HFF-Myc (cell line): ENCODE data around the gene SLC2A13.

Source experiments
- DNase-seq: peaks from one replicate; pipeline ENCODE4 v3.0.0-alpha.2; 2011; ENCODE audit warnings: low read depth; ENCODE audit errors: extremely low read depth
- H3K4me3 ChIP-seq: replicated peaks from 2 replicates; pipeline ENCODE4 v1.5.1; 2011; ENCODE audit warnings: low read depth, mild to moderate bottlenecking, control low read depth, low read length
- TF ChIP-seq, protein P1 (sequence below): IDR thresholded peaks from 2 replicates; pipeline ENCODE4 v1.5.1; 2012; ENCODE audit warnings: mild to moderate bottlenecking, low read depth, low read length, control low read depth; ENCODE audit errors: missing control alignments

The SLC2A13 gene

GRCh38 chr12:39846971-39847650 is 258.8 kb downstream of the SLC2A13 start:
- H3K4me3 ChIP-seq: no peak overlapping the region
- DNase-seq: peak; percentile 42
- TF ChIP-seq, protein P1, sequence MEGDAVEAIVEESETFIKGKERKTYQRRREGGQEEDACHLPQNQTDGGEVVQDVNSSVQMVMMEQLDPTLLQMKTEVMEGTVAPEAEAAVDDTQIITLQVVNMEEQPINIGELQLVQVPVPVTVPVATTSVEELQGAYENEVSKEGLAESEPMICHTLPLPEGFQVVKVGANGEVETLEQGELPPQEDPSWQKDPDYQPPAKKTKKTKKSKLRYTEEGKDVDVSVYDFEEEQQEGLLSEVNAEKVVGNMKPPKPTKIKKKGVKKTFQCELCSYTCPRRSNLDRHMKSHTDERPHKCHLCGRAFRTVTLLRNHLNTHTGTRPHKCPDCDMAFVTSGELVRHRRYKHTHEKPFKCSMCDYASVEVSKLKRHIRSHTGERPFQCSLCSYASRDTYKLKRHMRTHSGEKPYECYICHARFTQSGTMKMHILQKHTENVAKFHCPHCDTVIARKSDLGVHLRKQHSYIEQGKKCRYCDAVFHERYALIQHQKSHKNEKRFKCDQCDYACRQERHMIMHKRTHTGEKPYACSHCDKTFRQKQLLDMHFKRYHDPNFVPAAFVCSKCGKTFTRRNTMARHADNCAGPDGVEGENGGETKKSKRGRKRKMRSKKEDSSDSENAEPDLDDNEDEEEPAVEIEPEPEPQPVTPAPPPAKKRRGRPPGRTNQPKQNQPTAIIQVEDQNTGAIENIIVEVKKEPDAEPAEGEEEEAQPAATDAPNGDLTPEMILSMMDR: no peak

GRCh38 chr12:39846304-39846703 is 259.6 kb downstream of the SLC2A13 start:
- TF ChIP-seq, protein P1: no peak
- H3K4me3 ChIP-seq: no peak overlapping the region
- no peak for DNase-seq

GRCh38 chr12:39840422-39840821 is 265.5 kb downstream of the SLC2A13 start:
- no peak for DNase-seq
- H3K4me3 ChIP-seq: no peak overlapping the region
- TF ChIP-seq, protein P1: no peak

DNA sequence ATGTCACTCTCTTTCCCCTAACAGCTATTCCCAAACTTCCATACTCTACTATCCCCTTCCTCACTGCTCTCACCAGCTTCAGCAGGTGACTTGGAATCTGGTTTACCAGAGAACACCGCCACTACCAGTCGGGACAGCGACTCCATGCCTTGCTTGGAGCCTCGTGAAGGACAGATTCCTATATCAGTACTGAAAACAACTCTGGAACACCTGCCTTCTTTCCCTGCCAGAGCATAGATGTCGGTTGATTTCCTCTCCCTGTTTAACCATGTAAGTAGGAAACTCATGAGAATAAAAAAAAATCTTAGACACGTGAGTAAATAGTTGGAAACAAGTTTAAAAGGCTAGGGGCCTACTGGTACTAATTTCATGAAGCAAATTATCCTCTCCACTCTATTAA is 266.8 kb downstream of the SLC2A13 start:
- H3K4me3 ChIP-seq: no peak overlapping the region
- DNase-seq: no peak
- TF ChIP-seq, protein P1: no peak

- DNase-seq: no peak
- H3K4me3 ChIP-seq: no peak overlapping the region
- TF ChIP-seq, protein P1: no peak
These were observed 270.1 kb downstream of the SLC2A13 start for GRCh38 chr12:39835517-39836489.

- DNase-seq: no peak
These were observed 274.1 kb downstream of the SLC2A13 start for GRCh38 chr12:39831587-39832315.

More at GRCh38 chr12:39831587-39832315, 274.1 kb downstream of the SLC2A13 start:
- TF ChIP-seq, protein P1: no peak
- no peak overlapping the region for H3K4me3 ChIP-seq
